Sigmoid colon (tissue), 7 donors: ENCODE measurements around the gene MEGF8. TPM values are rescaled to one million over a fixed set of nuclear protein-coding genes. Genes with fewer than 3 reads are reported as not detected.
A peak's percentile ranks its signal among the peaks of the same experiment; 100 is the strongest.

Experiments
- DNase-seq: peaks from one replicate; pipeline ENCODE4 v3.0.0-alpha.2; 2019
- H3K27ac ChIP-seq, 4 donors: fragments of 200-600 bp; sonication (generic); one replicate each; pipeline ENCODE4 v1.5.1; 2016 to 2019; ENCODE audit warnings: mild to moderate bottlenecking in 1 of 4
- H3K27me3 ChIP-seq, 3 donors: fragments of 200-600 bp; sonication (generic); one replicate each; pipeline ENCODE4 v1.5.1; 2019; ENCODE audit warnings: mild to moderate bottlenecking in 1 of 3
- H3K36me3 ChIP-seq, 4 donors: fragments of 200-600 bp; sonication (generic); one replicate each; pipeline ENCODE4 v1.5.1; 2016 to 2019
- H3K4me1 ChIP-seq, 4 donors: fragments of 200-600 bp; sonication (generic); one replicate each; pipeline ENCODE4 v1.5.1; 2017 to 2019
- H3K4me3 ChIP-seq, 4 donors: fragments of 200-600 bp; sonication (generic); one replicate each; pipeline ENCODE4 v1.5.1; 2017 to 2019; ENCODE audit warnings: mild to moderate bottlenecking in 2 of 4, moderate library complexity in 1 of 4
- H3K9me3 ChIP-seq, 4 donors: fragments of 200-600 bp in 3 of 4; sonication (generic) in 3 of 4; one replicate each; pipeline versions ENCODE4 v1.5.1 to v1.6.1; 2013 to 2019
- CTCF ChIP-seq, 4 experiments: fragments of 450-650 bp in 3 of 4; fragments of 200-600 bp in 1 of 4; IDR thresholded peaks; one replicate each; pipeline ENCODE4 v1.5.1; 2016 to 2019; ENCODE audit warnings: antibody characterized with exemption in 4 of 4, mild to moderate bottlenecking in 3 of 4, moderate library complexity in 2 of 4
- EP300 ChIP-seq, 4 donors: sonication (generic); formaldehyde crosslinking; IDR thresholded peaks; one replicate each; pipeline ENCODE4 v1.6.1; 2017; ENCODE audit warnings: antibody characterized with exemption in 4 of 4
- POLR2A ChIP-seq, 2 donors: fragments of 450-650 bp; IDR thresholded peaks; one replicate each; pipeline ENCODE4 v1.6.1; 2016; ENCODE audit warnings: antibody characterized with exemption in 2 of 2, mild to moderate bottlenecking in 2 of 2, moderate library complexity in 2 of 2
- POLR2AphosphoS5 ChIP-seq, 4 donors: sonication (generic); formaldehyde crosslinking; IDR thresholded peaks; one replicate each; pipeline ENCODE4 v1.6.1; 2017; ENCODE audit warnings: antibody characterized with exemption in 4 of 4
- WGBS, 2 donors: extraction: QIAGEN DNeasy Blood & Tissue Kit; methylation state at CpG; one replicate each; pipeline ENCODE4 v1.1.7; 2013; 5-methylcytosine and 5-hydroxymethylcytosine counted together
- intact Hi-C: fragments of 100-400 bp; cut with DNase I; formaldehyde crosslinking; loops from one replicate; pipeline ENCODE4 v1.15.1; 2023
- polyA plus RNA-seq, 3 donors: library from polyadenylated mRNA; stranded (reverse); fragments of 200-250 nt; gene quantifications; one replicate each; pipeline ENCODE4 v1.2.3, GENCODE V29; 2013
- total RNA-seq, 4 donors: library from RNA; depleted of rRNA; stranded (reverse); fragments of >200 nt; gene quantifications; one replicate each; pipeline ENCODE4 v1.1.0, GENCODE V29; 2016
- donor health status: healthy with polysubstance abuse.
- donor health status: Bipolar disorder and iron deficiency.
- donor health status: healthy.

The MEGF8 gene
- total and polyA plus RNA-seq, 7 donors = 1.8 to 21.6 (median 5.9) TPM

GRCh38 chr19:42277821-42278451 is 47.5 kb upstream of the MEGF8 start:
- no peak for TF ChIP-seq EP300 (IDR thresholded peaks at IDR 0.05)
- no peak for TF ChIP-seq CTCF (IDR thresholded peaks at IDR 0.05)
- TF ChIP-seq POLR2AphosphoS5 (IDR thresholded peaks at IDR 0.05) = no peak
- no peak for TF ChIP-seq POLR2A (IDR thresholded peaks at IDR 0.05)
- peak; percentile 71 for DNase-seq
- Histone ChIP-seq H3K36me3 (peaks cover 12 to 22% (median 16%) of the 10 kb centered on the region in 4 donors), H3K4me1 (peaks cover 0 to 83% (median 68%) of the 10 kb centered on the region in 4 donors), H3K27me3 (no peaks in the 10 kb centered on the region), H3K9me3 (no peaks in the 10 kb centered on the region), H3K27ac (peak overlapping the region; percentile 94 to 99 (median 96)), H3K4me3 (peak overlapping the region in 1 of 4 donors; percentile 7)
- intact Hi-C loops = no loop called here
- WGBS, 2 donors = 60 to 67% methylated on average over 10 of the region's 10 CpGs

GRCh38 chr19:42278452-42279154 is 46.8 kb upstream of the MEGF8 start:
- intact Hi-C loops = loop anchor here (1.0 kb wide), 1 partner anchor 32 kb away; no protein-coding TSS in a partner anchor
- peaks cover 5 to 15% (median 10%) of the 10 kb centered on the region in 4 donors for H3K36me3 ChIP-seq
- 74 to 76% methylated on average over 5 of the region's 5 CpGs for WGBS, 2 donors
- no peaks in the 10 kb centered on the region for H3K9me3 ChIP-seq
- peaks cover 0 to 89% (median 74%) of the 10 kb centered on the region in 4 donors for H3K4me1 ChIP-seq
- H3K4me3 ChIP-seq = no peak overlapping the region
- H3K27ac ChIP-seq = peak overlapping the region; percentile 94 to 99 (median 96)
- DNase-seq = peak; percentile 72
- TF ChIP-seq EP300 (IDR thresholded peaks at IDR 0.05) = no peak
- TF ChIP-seq POLR2A (IDR thresholded peaks at IDR 0.05) = no peak
- TF ChIP-seq CTCF (IDR thresholded peaks at IDR 0.05) = no peak
- no peak for TF ChIP-seq POLR2AphosphoS5 (IDR thresholded peaks at IDR 0.05)
- no peaks in the 10 kb centered on the region for H3K27me3 ChIP-seq

DNA sequence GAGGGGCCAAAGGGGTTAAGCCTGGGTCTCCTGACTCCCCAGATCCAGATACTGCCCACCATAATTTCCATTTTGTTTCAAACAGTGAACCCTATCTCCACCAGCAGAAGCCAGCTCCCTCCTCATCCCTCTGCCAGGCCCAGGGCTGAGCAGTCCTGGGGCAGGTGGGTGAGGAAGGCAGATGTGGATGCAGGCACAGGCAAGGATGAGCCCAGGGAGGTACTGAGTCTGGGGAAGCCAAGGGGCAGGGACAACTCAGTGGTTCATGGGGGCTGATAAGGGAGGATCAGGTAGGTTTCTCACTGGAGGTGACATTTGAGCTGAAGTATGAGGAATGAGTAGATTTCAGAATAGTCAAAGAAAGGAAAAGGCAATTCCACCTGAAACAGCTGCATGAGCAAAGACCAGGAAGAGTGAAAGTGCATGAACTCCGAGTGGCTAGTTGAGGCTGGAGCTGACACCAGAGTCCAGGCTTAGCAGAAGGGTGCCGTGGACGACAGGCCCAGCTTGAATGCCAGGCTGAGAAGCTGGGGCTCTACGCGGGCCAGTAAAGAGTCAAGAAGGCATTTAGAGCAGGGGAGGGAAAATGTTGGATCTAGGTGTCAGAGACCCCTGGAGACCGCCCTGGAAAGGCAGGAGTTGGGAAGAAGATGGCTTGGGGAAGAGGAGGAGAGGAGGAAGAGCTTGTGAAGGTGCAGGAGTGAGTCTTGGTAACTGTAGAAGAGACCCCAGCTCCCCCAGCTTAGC is 46.1 kb upstream of the MEGF8 start:
- peak overlapping the region; percentile 66 to 80 (median 73) for H3K4me3 ChIP-seq
- no peaks in the 10 kb centered on the region for H3K27me3 ChIP-seq
- no peaks in the 10 kb centered on the region for H3K9me3 ChIP-seq
- DNase-seq = peak; percentile 72
- peak overlapping the region; percentile 94 to 99 (median 96) for H3K27ac ChIP-seq
- peaks cover 0 to 89% (median 72%) of the 10 kb centered on the region in 4 donors for H3K4me1 ChIP-seq
- peaks cover 0 to 8% (median 3%) of the 10 kb centered on the region in 4 donors for H3K36me3 ChIP-seq
- intact Hi-C loops = loop anchor here (1.0 kb wide), 1 partner anchor 33 kb away; no protein-coding TSS in a partner anchor
- 17 to 20% methylated on average over 6 of the region's 6 CpGs for WGBS, 2 donors
- TF ChIP-seq POLR2A (IDR thresholded peaks at IDR 0.05) = no peak
- TF ChIP-seq EP300 (IDR thresholded peaks at IDR 0.05) = no peak
- TF ChIP-seq CTCF (IDR thresholded peaks at IDR 0.05) = no peak
- TF ChIP-seq POLR2AphosphoS5 (IDR thresholded peaks at IDR 0.05) = no peak

DNA sequence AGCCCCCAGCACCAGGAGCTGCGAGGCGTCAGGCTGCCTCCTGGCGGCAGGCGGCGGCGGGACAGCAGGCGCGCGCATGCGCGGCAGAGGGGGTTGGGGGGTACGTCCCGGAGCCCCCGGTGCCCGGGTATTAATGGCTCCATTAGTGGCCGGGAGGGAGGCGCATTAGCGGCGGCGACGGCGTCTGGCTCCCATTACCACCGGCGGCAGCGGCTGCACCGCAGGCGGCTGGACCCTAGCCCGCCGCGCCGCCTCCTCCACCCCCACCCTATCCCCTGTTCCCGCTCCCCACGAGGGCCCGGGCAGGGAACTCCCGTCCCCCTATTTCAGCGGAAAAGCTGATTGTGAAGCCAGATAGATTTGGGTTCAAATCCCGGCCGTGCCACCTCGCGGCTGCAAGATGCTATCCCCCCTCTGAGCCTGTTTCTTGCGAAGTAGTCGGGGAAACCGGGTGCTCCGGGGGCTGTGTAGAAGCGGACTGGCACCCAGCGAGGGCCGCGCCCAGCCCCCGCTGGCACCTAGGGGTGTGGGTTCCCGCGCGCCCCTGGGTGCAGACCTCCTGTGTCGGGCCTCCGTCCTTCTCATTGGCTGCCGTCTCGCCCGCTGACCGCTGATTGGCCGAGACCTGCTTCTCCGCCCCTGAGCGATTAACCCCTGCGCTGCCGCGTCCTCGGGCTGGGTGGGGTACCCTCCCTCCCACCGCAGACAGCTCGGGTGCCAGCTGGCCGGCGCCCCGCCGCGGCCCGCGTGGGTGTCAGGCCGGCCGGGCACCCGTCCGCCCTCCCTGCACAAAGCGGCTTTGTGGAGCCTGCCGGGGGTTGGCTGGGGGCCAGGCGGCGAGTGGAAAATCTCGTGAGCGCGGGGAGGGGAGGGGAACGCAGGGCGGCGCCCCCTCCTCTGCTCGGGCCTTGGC is 45.3 kb upstream of the MEGF8 start:
- no peaks in the 10 kb centered on the region for H3K9me3 ChIP-seq
- intact Hi-C loops = loop anchor here (1.0 to 2.0 kb wide), 2 partner anchors 25 to 34 kb away; partner anchors contain the start of gene ERF
- peak overlapping the region; percentile 94 to 99 (median 96) for H3K27ac ChIP-seq
- H3K27me3 ChIP-seq = no peaks in the 10 kb centered on the region
- H3K36me3 ChIP-seq = no peaks in the 10 kb centered on the region
- 0 to 1% methylated on average over 89 of the region's 89 CpGs for WGBS, 2 donors
- DNase-seq = peak; percentile 98
- TF ChIP-seq POLR2A (IDR thresholded peaks at IDR 0.05) (peak; percentile 11 to 26), POLR2AphosphoS5 (IDR thresholded peaks at IDR 0.05) (peak; percentile 48 to 71 (median 65)), CTCF (IDR thresholded peaks at IDR 0.05) (peak; percentile 94 to 99 (median 98)), EP300 (IDR thresholded peaks at IDR 0.05) (no peak)
- peaks cover 0 to 89% (median 70%) of the 10 kb centered on the region in 4 donors for H3K4me1 ChIP-seq
- H3K4me3 ChIP-seq = peak overlapping the region; percentile 66 to 80 (median 73)
